AG04450 (cell line): ENCODE data around the gene DTX4. TPM values are rescaled to one million over a fixed set of nuclear protein-coding genes. Genes with fewer than 3 reads are reported as not detected.

Source experiments
- CTCF ChIA-PET: fragments of 300-600, 350-600 bp; formaldehyde crosslinking; extraction: SDS; loops from one replicate; lab custom pipeline; 2022; ENCODE audit warnings: antibody characterized with exemption, inconsistent platforms; lab: Charles Lee
- POLR2A ChIA-PET: fragments of 350-600 bp; formaldehyde crosslinking; extraction: SDS; loops from one replicate; lab custom pipeline; 2021; ENCODE audit warnings: antibody characterized with exemption, inconsistent platforms; lab: Yijun Ruan, JAX
- DNase-seq: peaks from one replicate; pipeline ENCODE4 v3.0.0-alpha.2; 2011; ENCODE audit warnings: low read depth, low spot score
- H3K27ac ChIP-seq: one replicate; pipeline ENCODE4 v1.5.1; 2012; ENCODE audit warnings: low read depth, low read length, control low read depth
- H3K27me3 ChIP-seq: one replicate; pipeline ENCODE4 v1.6.0; 2012; ENCODE audit warnings: low read length; ENCODE audit not compliant: control insufficient read depth, insufficient read depth
- H3K4me3 ChIP-seq: 2 replicates; pipeline ENCODE4 v1.5.1; 2011; ENCODE audit warnings: mild to moderate bottlenecking, low read depth, low read length, control low read depth
- H3K9me3 ChIP-seq: 2 replicates; pipeline ENCODE4 v1.5.1; 2012; ENCODE audit warnings: low read length; ENCODE audit not compliant: control insufficient read depth, insufficient read depth
- CTCF ChIP-seq: IDR thresholded peaks from 2 replicates; pipeline ENCODE4 v1.5.1; 2011; ENCODE audit warnings: low read depth, low read length, control low read depth, inconsistent platforms
- polyA plus RNA-seq: library from polyadenylated mRNA; depleted of rRNA; stranded (reverse); fragments of >200 nt; gene quantifications from 2 replicates; pipeline ENCODE4 v1.2.3, GENCODE V29; 2011

Gene DTX4
- polyA plus RNA-seq, 1 experiment = 1.4 TPM

- no peaks in the 10 kb centered on the region for H3K9me3 ChIP-seq
- no peak overlapping the region for H3K27ac ChIP-seq
- DNase-seq = no peak
- POLR2A ChIA-PET = no interaction called here
- TF ChIP-seq CTCF = no peak
- no peak overlapping the region for H3K4me3 ChIP-seq
- CTCF ChIA-PET = interaction anchor here (1.1 to 3.6 kb wide), 4 partner anchors 14 to 32 kb away, joined by 3 to 29 read pairs (median 16); partner anchors contain the start of gene DTX4
- no peaks in the 10 kb centered on the region for H3K27me3 ChIP-seq
Measured at GRCh38 chr11:59191890-59192289, 20.0 kb downstream of the DTX4 start.

GRCh38 chr11:59192446-59193020, 20.6 kb downstream of the DTX4 start:
- no peak for DNase-seq
- CTCF ChIA-PET = interaction anchor here (1.1 to 3.6 kb wide), 4 partner anchors 13 to 31 kb away, joined by 3 to 29 read pairs (median 16); partner anchors contain the start of gene DTX4
- H3K27ac ChIP-seq = no peak overlapping the region
- H3K9me3 ChIP-seq = no peaks in the 10 kb centered on the region
- POLR2A ChIA-PET = no interaction called here
- H3K4me3 ChIP-seq = no peak overlapping the region
- no peak for TF ChIP-seq CTCF
- no peaks in the 10 kb centered on the region for H3K27me3 ChIP-seq

- Histone ChIP-seq H3K27ac (no peak overlapping the region), H3K27me3 (no peaks in the 10 kb centered on the region), H3K4me3 (no peak overlapping the region), H3K9me3 (no peaks in the 10 kb centered on the region)
- no peak for TF ChIP-seq CTCF
- CTCF ChIA-PET = interaction anchor here (0.9 to 3.6 kb wide), 5 partner anchors 8 to 30 kb away, joined by 3 to 29 read pairs (median 3); partner anchors contain the start of gene DTX4
- POLR2A ChIA-PET = no interaction called here
- DNase-seq = no peak
Measured at GRCh38 chr11:59193587-59194130, 21.7 kb downstream of the DTX4 start.

- CTCF ChIA-PET = interaction anchor here (1.2 to 1.7 kb wide), 2 partner anchors 9 to 11 kb away, joined by 5 to 8 read pairs; no protein-coding TSS in a partner anchor
- Histone ChIP-seq H3K4me3 (no peak overlapping the region), H3K27ac (no peak overlapping the region), H3K9me3 (no peaks in the 10 kb centered on the region), H3K27me3 (no peaks in the 10 kb centered on the region)
- no peak for DNase-seq
- POLR2A ChIA-PET = no interaction called here
- TF ChIP-seq CTCF = no peak
Measured at GRCh38 chr11:59195586-59195985, 23.7 kb downstream of the DTX4 start.

GRCh38 chr11:59196777-59197176, 24.8 kb downstream of the DTX4 start:
- ChIA-PET CTCF (interaction anchor here (3.0 kb wide), 1 partner anchor 10 kb away, joined by 19 read pairs; no protein-coding TSS in a partner anchor), POLR2A (no interaction called here)
- H3K4me3 ChIP-seq = no peak overlapping the region
- H3K9me3 ChIP-seq = no peaks in the 10 kb centered on the region
- no peak for TF ChIP-seq CTCF
- H3K27ac ChIP-seq = no peak overlapping the region
- H3K27me3 ChIP-seq = no peaks in the 10 kb centered on the region
- no peak for DNase-seq
